Thymus (tissue), 11 donors: ENCODE measurements around the gene MT2A. TPM values are rescaled to one million over a fixed set of nuclear protein-coding genes. Genes with fewer than 3 reads are reported as not detected.

Experiments used
- DNase-seq, 9 donors: peaks; one replicate each; pipeline ENCODE4 v3.0.0-alpha.2; 2013; ENCODE audit warnings: low spot score in 9 of 9, low read depth in 6 of 9, missing footprints in 1 of 9
- H3K27ac ChIP-seq, 2 donors: one replicate each; pipeline ENCODE4 v1.5.1; 2013; ENCODE audit warnings: control low read depth in 1 of 2, low read depth in 1 of 2, low read length in 1 of 2, mild to moderate bottlenecking in 1 of 2, moderate library complexity in 1 of 2
- H3K27me3 ChIP-seq, 2 donors: one replicate each; pipeline ENCODE4 v1.5.1; 2013; ENCODE audit warnings: low read length in 1 of 2; ENCODE audit not compliant: control insufficient read depth in 2 of 2, insufficient read depth in 1 of 2
- H3K36me3 ChIP-seq, 2 donors: one replicate each; pipeline ENCODE4 v1.5.1; 2013; ENCODE audit warnings: low read length in 1 of 2, mild to moderate bottlenecking in 1 of 2, moderate library complexity in 1 of 2; ENCODE audit not compliant: control insufficient read depth in 2 of 2, insufficient read depth in 2 of 2
- H3K4me1 ChIP-seq, 2 donors: one replicate each; pipeline ENCODE4 v1.5.1; 2013; ENCODE audit warnings: low read length in 2 of 2; ENCODE audit not compliant: control insufficient read depth in 2 of 2, insufficient read depth in 2 of 2
- H3K4me3 ChIP-seq, 2 donors: one replicate each; pipeline ENCODE4 v1.5.1; 2013; ENCODE audit warnings: low read length in 2 of 2, control low read depth in 1 of 2, mild to moderate bottlenecking in 1 of 2
- H3K9me3 ChIP-seq, 2 donors: one replicate each; pipeline ENCODE4 v1.5.1; 2013; ENCODE audit warnings: low read length in 1 of 2, mild to moderate bottlenecking in 1 of 2; ENCODE audit not compliant: control insufficient read depth in 2 of 2, insufficient read depth in 1 of 2
- WGBS: extraction: QIAGEN DNeasy Blood & Tissue Kit; methylation state at CpG from one replicate; pipeline ENCODE4 v1.1.7; 2013; 5-methylcytosine and 5-hydroxymethylcytosine counted together
- polyA plus RNA-seq: library from polyadenylated mRNA; stranded (reverse); fragments of 200-250 nt; gene quantifications from one replicate; pipeline ENCODE4 v1.2.3, GENCODE V29; 2013
- total RNA-seq: library from RNA; stranded (reverse); fragments of 120-200 nt; gene quantifications from one replicate; pipeline ENCODE4 v1.2.4, GENCODE V29; 2013
- donor health status: healthy.

MT2A gene
- total and polyA plus RNA-seq, 2 donors: 7.8 to 2,040 TPM

GRCh38 chr16:56636616-56637413, 28.4 kb downstream of the MT2A start:
- 18% methylated on average over 9 of the region's 9 CpGs for WGBS
- H3K36me3 ChIP-seq: no peaks in the 10 kb centered on the region
- no peak for DNase-seq
- H3K4me3 ChIP-seq: no peak overlapping the region
- no peak overlapping the region for H3K27ac ChIP-seq
- no peaks in the 10 kb centered on the region for H3K9me3 ChIP-seq
- H3K27me3 ChIP-seq: peaks cover 69 to 99% of the 10 kb centered on the region in 2 donors
- H3K4me1 ChIP-seq: peaks cover 3 to 9% of the 10 kb centered on the region in 2 donors

GRCh38 chr16:56637814-56638750, 29.7 kb downstream of the MT2A start, which contains the start of gene MT1A:
TSS of gene MT1A (plus strand) at chr16:56638666. CDS start at chr16:56638739, 73 bp downstream.
- no peak for DNase-seq

GRCh38 chr16:56639045-56639444, 30.7 kb downstream of the MT2A start:
- no peaks in the 10 kb centered on the region for H3K9me3 ChIP-seq
- H3K27ac ChIP-seq: no peak overlapping the region
- H3K4me1 ChIP-seq: peaks cover 10 to 19% of the 10 kb centered on the region in 2 donors
- 62% methylated on average over 1 of the region's 1 CpG for WGBS
- no peak overlapping the region for H3K4me3 ChIP-seq
- H3K36me3 ChIP-seq: no peaks in the 10 kb centered on the region
- peaks cover 73 to 99% of the 10 kb centered on the region in 2 donors for H3K27me3 ChIP-seq
- DNase-seq: no peak

More at GRCh38 chr16:56637814-56638750, 29.7 kb downstream of the MT2A start, which contains the start of gene MT1A:
- Histone ChIP-seq H3K27ac (no peak within 1 kb of the TSS), H3K4me1 (peaks cover 4 to 12% of the 10 kb centered on the region in 2 donors), H3K4me3 (no peak within 1 kb of the TSS), H3K27me3 (peaks cover 70 to 99% of the 10 kb centered on the region in 2 donors), H3K9me3 (no peaks in the 10 kb centered on the region), H3K36me3 (no peaks in the 10 kb centered on the region)
- WGBS: 5% methylated on average over 68 of the region's 68 CpGs

- H3K27ac ChIP-seq: no peak overlapping the region
- peaks cover 10 to 19% of the 10 kb centered on the region in 2 donors for H3K4me1 ChIP-seq
- no peaks in the 10 kb centered on the region for H3K9me3 ChIP-seq
- no peaks in the 10 kb centered on the region for H3K36me3 ChIP-seq
- no peak overlapping the region for H3K4me3 ChIP-seq
- 99% methylated on average over 1 of the region's 1 CpG for WGBS
- no peak for DNase-seq
- H3K27me3 ChIP-seq: peaks cover 74 to 99% of the 10 kb centered on the region in 2 donors
Measured at GRCh38 chr16:56640076-56640475, 31.7 kb downstream of the MT2A start.

- no peak overlapping the region for H3K4me3 ChIP-seq
- H3K27me3 ChIP-seq: peaks cover 74 to 99% of the 10 kb centered on the region in 2 donors
- H3K9me3 ChIP-seq: no peaks in the 10 kb centered on the region
- H3K36me3 ChIP-seq: no peaks in the 10 kb centered on the region
- no peak overlapping the region for H3K27ac ChIP-seq
- DNase-seq: no peak
- WGBS: 97% methylated on average over 2 of the region's 2 CpGs
- H3K4me1 ChIP-seq: peaks cover 7 to 15% of the 10 kb centered on the region in 2 donors
Measured at GRCh38 chr16:56641166-56641565, 32.8 kb downstream of the MT2A start.

- Histone ChIP-seq H3K9me3 (no peaks in the 10 kb centered on the region), H3K27ac (no peak overlapping the region), H3K27me3 (peaks cover 86 to 100% of the 10 kb centered on the region in 2 donors), H3K36me3 (no peaks in the 10 kb centered on the region), H3K4me3 (peak overlapping the region in 1 of 2 donors; percentile 13), H3K4me1 (peaks cover 7 to 10% of the 10 kb centered on the region in 2 donors)
- WGBS: 5% methylated on average over 42 of the region's 42 CpGs
- peak in 2 of 9 donors; percentile 32 to 51 for DNase-seq
Measured at GRCh38 chr16:56643080-56643778, 34.8 kb downstream of the MT2A start.

- H3K9me3 ChIP-seq: no peaks in the 10 kb centered on the region
- no peak overlapping the region for H3K4me3 ChIP-seq
- H3K36me3 ChIP-seq: no peaks in the 10 kb centered on the region
- peaks cover 7 to 10% of the 10 kb centered on the region in 2 donors for H3K4me1 ChIP-seq
- peaks cover 86 to 100% of the 10 kb centered on the region in 2 donors for H3K27me3 ChIP-seq
- DNase-seq: no peak
- no peak overlapping the region for H3K27ac ChIP-seq
- 51% methylated on average over 5 of the region's 5 CpGs for WGBS
Measured at GRCh38 chr16:56643833-56644232, 35.4 kb downstream of the MT2A start.

- H3K27ac ChIP-seq: no peak overlapping the region
- H3K27me3 ChIP-seq: peaks cover 78 to 99% of the 10 kb centered on the region in 2 donors
- DNase-seq: no peak
- peaks cover 7 to 10% of the 10 kb centered on the region in 2 donors for H3K4me1 ChIP-seq
- no peaks in the 10 kb centered on the region for H3K9me3 ChIP-seq
- no peak overlapping the region for H3K4me3 ChIP-seq
- 96% methylated on average over 1 of the region's 1 CpG for WGBS
- no peaks in the 10 kb centered on the region for H3K36me3 ChIP-seq
Measured at GRCh38 chr16:56645311-56645710, 36.9 kb downstream of the MT2A start.
